GM18508 (cell line): ENCODE results near the gene CRYBG2.
"Not testable (repeated sequence)": the region's sequence is repeated elsewhere in the genome, so short reads cannot be mapped to it uniquely, and the experiment has no call there.

Experiments
- ATAC-seq: cut with Tn5 transposase; IDR thresholded peaks from one replicate; pipeline ENCODE4 v1.9.1; 2021; ENCODE audit warnings: moderate number of reproducible peaks; ENCODE audit not compliant: insufficient read depth, unreplicated experiment

Gene CRYBG2

GRCh38 chr1:26297791-26298124, 56.2 kb downstream of the CRYBG2 start:
- ATAC-seq, result no peak

- ATAC-seq, result no peak
Observed at GRCh38 chr1:26297057-26297790, 56.7 kb downstream of the CRYBG2 start.

- ATAC-seq, result no peak
Observed at GRCh38 chr1:26296340-26297056, 57.4 kb downstream of the CRYBG2 start.

GRCh38 chr1:26295194-26296138, 58.5 kb downstream of the CRYBG2 start:
- ATAC-seq, result no peak

GRCh38 chr1:26293911-26294463, 59.9 kb downstream of the CRYBG2 start:
- no peak for ATAC-seq

GRCh38 chr1:26292735-26293134, 61.2 kb downstream of the CRYBG2 start:
- not testable (repeated sequence) for ATAC-seq

GRCh38 chr1:26291939-26292338, 62.0 kb downstream of the CRYBG2 start:
- ATAC-seq, result no peak

GRCh38 chr1:26291433-26291832, 62.5 kb downstream of the CRYBG2 start:
- no peak for ATAC-seq

- no peak for ATAC-seq
Observed at GRCh38 chr1:26290882-26291261, 63.1 kb downstream of the CRYBG2 start.

- ATAC-seq, result no peak
Observed at GRCh38 chr1:26290122-26290881, 63.6 kb downstream of the CRYBG2 start.

- ATAC-seq, result no peak
Observed at GRCh38 chr1:26289158-26290059, 64.5 kb downstream of the CRYBG2 start.

GRCh38 chr1:26288311-26288941, 65.5 kb downstream of the CRYBG2 start:
- ATAC-seq, result no peak

GRCh38 chr1:26287811-26288210, 66.1 kb downstream of the CRYBG2 start:
- no peak for ATAC-seq

- ATAC-seq, result no peak
Observed at GRCh38 chr1:26287033-26287711, 66.8 kb downstream of the CRYBG2 start.

- ATAC-seq, result no peak
Observed at GRCh38 chr1:26286064-26286416, 67.9 kb downstream of the CRYBG2 start.

GRCh38 chr1:26285366-26286063, 68.4 kb downstream of the CRYBG2 start:
- ATAC-seq, result no peak

- ATAC-seq, result no peak
Observed at GRCh38 chr1:26284597-26285347, 69.2 kb downstream of the CRYBG2 start.
